ENCODE results near the gene RNASET2.

DNA sequence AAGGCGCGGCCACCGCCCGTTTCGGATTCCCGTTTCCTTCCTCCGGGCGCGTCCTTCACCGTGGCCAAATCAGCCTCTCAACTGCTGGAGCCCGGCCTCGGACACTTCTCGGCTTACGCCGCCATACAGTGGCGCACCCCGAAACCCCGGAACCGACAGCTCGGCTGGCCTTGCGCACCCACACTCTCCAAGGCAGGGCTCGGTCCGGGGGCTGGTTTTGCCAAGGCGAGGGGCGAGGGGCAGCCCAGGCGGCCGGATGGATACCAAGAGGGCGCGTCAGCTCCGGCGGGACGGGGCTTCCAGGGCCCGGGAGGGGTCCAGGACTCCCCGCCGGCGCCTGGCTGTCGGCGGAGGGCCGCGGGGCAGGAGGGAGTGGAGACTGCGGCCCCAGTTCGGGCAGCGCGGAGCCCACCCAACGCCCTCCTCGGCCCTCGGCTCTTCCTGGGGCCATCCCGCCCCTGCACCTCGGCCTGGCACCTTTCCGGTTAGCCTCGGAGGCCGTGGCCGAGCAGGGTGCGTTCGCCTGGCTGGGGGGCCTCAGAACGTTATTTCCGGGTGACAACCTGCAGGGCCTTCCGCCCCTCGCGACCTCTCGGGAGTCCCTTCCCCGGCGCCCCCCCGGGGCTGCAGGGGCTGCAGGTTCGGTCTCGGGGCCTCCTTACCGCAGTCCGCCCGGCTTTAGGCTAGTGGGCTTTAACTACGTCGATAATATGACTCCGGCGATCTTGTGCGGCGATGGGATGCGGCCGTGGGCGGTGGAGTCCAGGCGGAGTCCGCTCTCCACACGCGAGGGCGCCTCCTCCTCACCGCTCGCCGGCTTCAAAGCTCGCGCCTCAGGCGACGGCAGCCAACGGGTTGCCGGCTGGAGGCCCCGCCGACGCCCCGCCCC is 42.1 kb upstream of the RNASET2 start:
- TF ChIP-seq, protein P1, sequence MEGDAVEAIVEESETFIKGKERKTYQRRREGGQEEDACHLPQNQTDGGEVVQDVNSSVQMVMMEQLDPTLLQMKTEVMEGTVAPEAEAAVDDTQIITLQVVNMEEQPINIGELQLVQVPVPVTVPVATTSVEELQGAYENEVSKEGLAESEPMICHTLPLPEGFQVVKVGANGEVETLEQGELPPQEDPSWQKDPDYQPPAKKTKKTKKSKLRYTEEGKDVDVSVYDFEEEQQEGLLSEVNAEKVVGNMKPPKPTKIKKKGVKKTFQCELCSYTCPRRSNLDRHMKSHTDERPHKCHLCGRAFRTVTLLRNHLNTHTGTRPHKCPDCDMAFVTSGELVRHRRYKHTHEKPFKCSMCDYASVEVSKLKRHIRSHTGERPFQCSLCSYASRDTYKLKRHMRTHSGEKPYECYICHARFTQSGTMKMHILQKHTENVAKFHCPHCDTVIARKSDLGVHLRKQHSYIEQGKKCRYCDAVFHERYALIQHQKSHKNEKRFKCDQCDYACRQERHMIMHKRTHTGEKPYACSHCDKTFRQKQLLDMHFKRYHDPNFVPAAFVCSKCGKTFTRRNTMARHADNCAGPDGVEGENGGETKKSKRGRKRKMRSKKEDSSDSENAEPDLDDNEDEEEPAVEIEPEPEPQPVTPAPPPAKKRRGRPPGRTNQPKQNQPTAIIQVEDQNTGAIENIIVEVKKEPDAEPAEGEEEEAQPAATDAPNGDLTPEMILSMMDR (IDR thresholded peaks at IDR 0.05), result no peak
- TF ChIP-seq POLR2A (IDR thresholded peaks at IDR 0.05), result no peak

Data from lower leg skin (tissue), 3 donors.